Mesendoderm (in vitro differentiated cells): ENCODE results near the gene PANX1.
"Not testable (repeated sequence)": the region's sequence is repeated elsewhere in the genome, so short reads cannot be mapped to it uniquely, and the experiment has no call there.

Experiments used
- DNase-seq: peaks from one replicate; pipeline ENCODE4 v3.0.0; 2013
- H2AK5ac ChIP-seq: 2 replicates; pipeline ENCODE4 v1.6.1; 2013; ENCODE audit warnings: low read length, inconsistent platforms
- H2BK120ac ChIP-seq: 2 replicates; pipeline ENCODE4 v1.6.1; 2013; ENCODE audit warnings: low read depth, mild to moderate bottlenecking, low read length, moderate library complexity, mixed read lengths
- H2BK15ac ChIP-seq: replicated peaks from 2 replicates; pipeline ENCODE4 v1.6.1; 2013; ENCODE audit warnings: low read depth, mild to moderate bottlenecking, moderate library complexity
- H2BK5ac ChIP-seq: 2 replicates; pipeline ENCODE4 v1.6.1; 2013; ENCODE audit warnings: low read length, inconsistent platforms
- H3K18ac ChIP-seq: 2 replicates; pipeline ENCODE4 v1.6.1; 2013; ENCODE audit warnings: mild to moderate bottlenecking, low read length, mixed read lengths
- H3K23ac ChIP-seq: one replicate; pipeline ENCODE4 v1.6.1; 2013; ENCODE audit warnings: low read length
- H3K27ac ChIP-seq: 2 replicates; pipeline ENCODE4 v1.5.1; 2013; ENCODE audit warnings: low read depth, mild to moderate bottlenecking, inconsistent platforms, low read length, moderate library complexity
- H3K27me3 ChIP-seq: 2 replicates; pipeline ENCODE4 v1.6.1; 2013; ENCODE audit warnings: low read length, control low read depth, mild to moderate bottlenecking, inconsistent platforms; ENCODE audit not compliant: insufficient read depth, poor library complexity
- H3K36me3 ChIP-seq: 2 replicates; pipeline ENCODE4 v1.6.1; 2013; ENCODE audit warnings: low read length, inconsistent platforms; ENCODE audit not compliant: control insufficient read depth, insufficient read depth
- H3K4ac ChIP-seq: one replicate; pipeline ENCODE4 v1.6.1; 2013; ENCODE audit warnings: low read depth, mild to moderate bottlenecking, low read length, moderate library complexity
- H3K4me1 ChIP-seq: 2 replicates; pipeline ENCODE4 v1.6.1; 2013; ENCODE audit warnings: low read depth, low read length, inconsistent platforms; ENCODE audit not compliant: control insufficient read depth
- H3K4me2 ChIP-seq: 2 replicates; pipeline ENCODE4 v1.6.1; 2013; ENCODE audit warnings: low read length
- H3K4me3 ChIP-seq: 2 replicates; pipeline ENCODE4 v1.5.1; 2013; ENCODE audit warnings: mild to moderate bottlenecking, low read length
- H3K56ac ChIP-seq: one replicate; pipeline ENCODE4 v1.6.1; 2013; ENCODE audit warnings: low read length
- H3K79me1 ChIP-seq: 2 replicates; pipeline ENCODE4 v1.6.1; 2013; ENCODE audit warnings: low read length, inconsistent platforms
- H3K79me2 ChIP-seq: 2 replicates; pipeline ENCODE4 v1.6.1; 2013; ENCODE audit warnings: mild to moderate bottlenecking, low read length; ENCODE audit not compliant: control insufficient read depth, insufficient read depth
- H3K9ac ChIP-seq: 2 replicates; pipeline ENCODE4 v1.6.1; 2013; ENCODE audit warnings: low read length, inconsistent platforms
- H4K5ac ChIP-seq: one replicate; pipeline ENCODE4 v1.6.1; 2013; ENCODE audit warnings: low read length
- H4K8ac ChIP-seq: one replicate; pipeline ENCODE4 v1.6.1; 2013; ENCODE audit warnings: low read depth, mild to moderate bottlenecking, control low read depth, low read length, moderate library complexity
- WGBS: extraction: QIAGEN DNeasy Blood & Tissue Kit; methylation state at CpG from one replicate; pipeline ENCODE4 v1.1.7; 2013; ENCODE audit warnings: low lambda C conversion rate, missing lambda C conversion rate; ENCODE audit not compliant: insufficient coverage; ENCODE audit errors: extremely low coverage; 5-methylcytosine and 5-hydroxymethylcytosine counted together

PANX1 gene

DNA sequence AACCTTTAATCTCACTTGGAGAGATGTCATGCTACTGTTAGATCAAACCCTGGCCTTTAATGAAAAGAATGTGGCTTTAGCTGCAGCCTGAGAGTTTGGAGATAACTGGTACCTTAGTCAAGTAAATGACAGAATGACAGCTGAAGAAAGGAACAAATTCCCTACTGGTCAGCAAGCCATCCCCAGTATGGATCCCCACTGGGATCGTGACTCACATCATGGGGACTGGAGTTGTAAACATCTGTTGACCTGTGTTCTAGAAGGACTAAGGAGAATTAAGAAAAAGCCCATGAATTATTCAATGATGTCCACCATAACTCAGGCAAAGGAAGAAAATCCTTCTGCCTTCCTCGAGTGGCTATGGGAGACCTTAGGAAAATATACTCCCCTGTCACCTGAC lies 8.1 kb upstream of the PANX1 start:
- WGBS = no CpG with 5 or more reads among the region's 2 CpGs
- H3K18ac ChIP-seq, H4K5ac ChIP-seq, H3K79me1 ChIP-seq, H3K27me3 ChIP-seq, H3K56ac ChIP-seq, H3K27ac ChIP-seq, H2BK5ac ChIP-seq, H3K4me2 ChIP-seq, DNase-seq, H4K8ac ChIP-seq, H2AK5ac ChIP-seq, H3K79me2 ChIP-seq, H3K4ac ChIP-seq, H2BK15ac ChIP-seq, H3K4me3 ChIP-seq, H3K9ac ChIP-seq, H3K36me3 ChIP-seq, H2BK120ac ChIP-seq, H3K4me1 ChIP-seq, H3K23ac ChIP-seq: not testable (repeated sequence)

DNA sequence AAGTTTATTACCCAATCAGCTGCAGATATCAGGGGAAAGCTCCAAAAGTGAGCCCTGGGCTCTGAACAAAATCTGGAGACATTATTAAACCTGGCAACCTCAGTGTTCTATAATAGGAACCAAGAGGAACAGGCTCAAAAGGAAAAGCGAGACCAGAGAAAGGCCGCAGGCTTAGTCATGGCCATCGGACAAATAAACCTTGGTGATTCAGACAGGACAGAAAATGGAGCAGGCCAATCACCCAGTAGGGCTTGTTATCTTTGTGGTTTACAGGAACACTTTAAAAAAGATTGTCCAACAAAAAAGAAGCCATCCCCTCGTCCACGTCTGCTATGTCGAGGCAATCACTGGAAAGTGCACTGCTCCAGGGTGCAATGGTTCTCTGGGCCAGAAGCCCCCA lies 7.7 kb upstream of the PANX1 start:
- DNase-seq = no peak
- Histone ChIP-seq H2BK15ac (no peak overlapping the region), H2AK5ac (no peak overlapping the region), H3K79me1 (no peaks in the 10 kb centered on the region), H3K4me2 (no peak overlapping the region), H3K36me3 (no peaks in the 10 kb centered on the region), H3K79me2 (no peaks in the 10 kb centered on the region), H4K8ac (no peak overlapping the region), H4K5ac (no peak overlapping the region), H3K27ac (no peak overlapping the region), H3K4me3 (no peak overlapping the region), H3K9ac (no peak overlapping the region), H2BK5ac (no peak overlapping the region), H2BK120ac (no peak overlapping the region), H3K27me3 (no peaks in the 10 kb centered on the region), H3K23ac (no peak overlapping the region), H3K18ac (no peak overlapping the region), H3K56ac (no peak overlapping the region), H3K4ac (no peak overlapping the region), H3K4me1 (no peaks in the 10 kb centered on the region)
- no CpG with 5 or more reads among the region's 6 CpGs for WGBS

- no peak overlapping the region for H2BK5ac ChIP-seq
- H3K27ac ChIP-seq = no peak overlapping the region
- H3K18ac ChIP-seq = no peak overlapping the region
- H3K4me3 ChIP-seq = no peak overlapping the region
- no peaks in the 10 kb centered on the region for H3K36me3 ChIP-seq
- WGBS = no CpG with 5 or more reads among the region's 8 CpGs
- H3K79me2 ChIP-seq = peaks cover 18% of the 10 kb centered on the region
- H3K79me1 ChIP-seq = peaks cover 10% of the 10 kb centered on the region
- no peak overlapping the region for H3K4ac ChIP-seq
- H3K4me1 ChIP-seq = peaks cover 9% of the 10 kb centered on the region
- no peak overlapping the region for H3K4me2 ChIP-seq
- no peak overlapping the region for H4K8ac ChIP-seq
- no peak overlapping the region for H2BK15ac ChIP-seq
- no peak overlapping the region for H3K56ac ChIP-seq
- no peak overlapping the region for H2AK5ac ChIP-seq
- H3K9ac ChIP-seq = no peak overlapping the region
- no peak overlapping the region for H2BK120ac ChIP-seq
- no peak overlapping the region for H3K23ac ChIP-seq
- DNase-seq = no peak
- no peak overlapping the region for H4K5ac ChIP-seq
- no peaks in the 10 kb centered on the region for H3K27me3 ChIP-seq
Measured at GRCh38 chr11:94125407-94126115, 3.1 kb upstream of the PANX1 start.

DNA sequence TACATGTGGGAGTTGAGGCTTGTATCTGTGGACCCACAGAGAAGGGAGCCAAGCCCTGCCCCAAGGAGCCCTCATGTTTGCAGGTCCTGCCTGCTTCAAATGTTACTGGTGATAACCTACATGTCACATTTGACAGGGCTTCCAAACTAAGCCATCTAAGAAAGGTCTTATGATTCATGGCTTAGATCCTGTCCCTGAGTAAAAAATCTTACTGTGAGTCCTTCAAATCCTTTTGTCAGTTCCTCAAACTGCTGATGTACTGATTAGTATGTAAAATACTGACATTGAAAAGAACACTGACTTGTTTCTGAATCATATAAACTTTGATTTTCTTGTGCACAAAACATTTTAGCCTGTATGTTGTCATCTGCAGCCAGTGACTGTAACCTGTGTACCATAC lies 1.0 kb upstream of the PANX1 start:
- H2AK5ac ChIP-seq = no peak overlapping the region
- H3K4me1 ChIP-seq = peaks cover 25% of the 10 kb centered on the region
- no peak overlapping the region for H2BK15ac ChIP-seq
- peak overlapping the region; percentile 97 for H3K4me2 ChIP-seq
- H3K36me3 ChIP-seq = no peaks in the 10 kb centered on the region
- no peak overlapping the region for H2BK5ac ChIP-seq
- no peaks in the 10 kb centered on the region for H3K27me3 ChIP-seq
- peaks cover 22% of the 10 kb centered on the region for H3K79me1 ChIP-seq
- H4K5ac ChIP-seq = no peak overlapping the region
- no peak overlapping the region for H3K4ac ChIP-seq
- H3K9ac ChIP-seq = peak overlapping the region; percentile 99
- H3K23ac ChIP-seq = no peak overlapping the region
- no peak overlapping the region for H2BK120ac ChIP-seq
- H3K27ac ChIP-seq = no peak overlapping the region
- H3K56ac ChIP-seq = peak overlapping the region; percentile 95
- no peak overlapping the region for H3K4me3 ChIP-seq
- H4K8ac ChIP-seq = no peak overlapping the region
- no peak for DNase-seq
- no peak overlapping the region for H3K18ac ChIP-seq
- H3K79me2 ChIP-seq = peaks cover 36% of the 10 kb centered on the region

DNA sequence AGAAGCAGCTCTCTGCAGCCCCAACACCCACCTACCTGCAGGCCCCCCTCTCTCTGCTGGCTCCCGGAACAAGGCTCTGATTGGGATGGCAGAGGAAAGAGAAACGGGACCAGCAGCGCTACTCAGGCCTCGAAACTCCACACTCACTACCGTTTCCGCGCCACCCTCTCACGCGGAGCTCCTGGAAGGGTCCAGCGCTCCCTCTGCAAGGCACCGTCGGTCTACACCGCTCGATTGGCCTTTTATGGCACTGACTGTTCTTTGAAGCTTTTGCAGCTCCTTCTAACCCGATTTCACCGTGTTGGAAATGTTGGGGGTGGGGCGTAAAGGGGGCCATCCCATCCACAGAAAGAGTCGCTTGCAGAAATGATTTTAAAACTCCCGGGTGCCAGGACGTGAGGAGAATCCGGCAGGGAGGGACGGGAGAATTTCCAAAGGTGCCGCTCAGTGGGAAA lies 323 bp upstream of the PANX1 start:
- Histone ChIP-seq H2AK5ac (no peak overlapping the region), H4K8ac (no peak overlapping the region), H3K79me2 (peaks cover 43% of the 10 kb centered on the region), H3K27me3 (no peaks in the 10 kb centered on the region), H2BK120ac (no peak overlapping the region), H3K36me3 (no peaks in the 10 kb centered on the region), H3K4me3 (peak overlapping the region; percentile 87), H3K79me1 (peaks cover 27% of the 10 kb centered on the region), H3K4ac (no peak overlapping the region), H3K18ac (peak overlapping the region; percentile 33), H4K5ac (peak overlapping the region; percentile 47), H2BK15ac (no peak overlapping the region), H3K4me2 (peak overlapping the region; percentile 97), H3K56ac (peak overlapping the region; percentile 95), H3K23ac (peak overlapping the region; percentile 97), H3K4me1 (peaks cover 28% of the 10 kb centered on the region), H3K27ac (peak overlapping the region; percentile 70), H2BK5ac (peak overlapping the region; percentile 98), H3K9ac (peak overlapping the region; percentile 99)
- WGBS = no CpG with 5 or more reads among the region's 23 CpGs
- DNase-seq = no peak
